ENCODE measurements around the gene R3HDML.

DNA sequence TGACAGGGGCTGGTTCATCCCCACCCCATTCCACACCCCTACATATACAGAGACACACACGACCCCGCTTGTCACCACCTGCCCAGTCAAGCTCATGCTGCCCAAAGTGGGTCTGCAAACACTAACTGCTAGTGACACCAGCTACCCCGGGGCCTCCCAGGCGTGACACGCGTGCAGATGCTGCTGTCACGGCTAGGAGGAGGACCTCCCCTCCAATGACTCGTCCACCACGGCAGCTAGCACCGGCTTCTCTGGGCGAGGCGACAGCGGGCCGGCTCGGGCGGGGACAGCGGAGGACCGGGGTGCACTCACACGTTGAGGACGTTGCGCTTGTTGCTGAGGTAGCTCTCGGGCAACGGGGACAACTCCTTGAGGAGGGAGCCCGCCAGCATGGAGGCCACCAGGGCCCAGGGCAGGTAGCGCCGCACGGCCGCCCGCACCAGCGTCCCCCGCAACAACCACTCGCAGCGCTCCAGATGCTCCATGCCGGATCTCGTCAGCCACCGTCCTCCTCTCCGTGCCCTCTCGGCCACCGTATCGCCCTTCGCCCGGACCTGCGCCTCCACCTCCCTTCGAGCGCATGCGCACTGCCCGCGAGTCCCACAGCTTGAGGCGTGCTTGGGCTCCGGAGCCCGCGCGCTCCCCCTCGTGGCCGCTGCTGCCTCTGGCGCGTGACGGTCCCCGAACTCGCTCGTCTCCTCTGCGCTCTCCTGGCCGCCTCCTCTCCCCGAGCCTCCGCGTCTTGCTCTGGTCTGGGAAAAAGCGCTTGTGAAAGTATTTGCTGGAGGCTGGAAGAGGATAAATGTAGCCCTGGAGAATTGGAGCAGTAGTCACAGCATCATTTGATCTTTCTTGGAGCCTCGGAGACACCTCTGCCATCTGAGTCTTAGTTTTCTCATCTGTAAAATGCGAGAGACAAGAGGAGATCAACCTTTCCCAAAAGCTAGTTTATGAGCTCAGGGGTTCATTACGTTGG is 25.9 kb upstream of the R3HDML start, which contains the start of gene FITM2:
- TF ChIP-seq, protein P1, sequence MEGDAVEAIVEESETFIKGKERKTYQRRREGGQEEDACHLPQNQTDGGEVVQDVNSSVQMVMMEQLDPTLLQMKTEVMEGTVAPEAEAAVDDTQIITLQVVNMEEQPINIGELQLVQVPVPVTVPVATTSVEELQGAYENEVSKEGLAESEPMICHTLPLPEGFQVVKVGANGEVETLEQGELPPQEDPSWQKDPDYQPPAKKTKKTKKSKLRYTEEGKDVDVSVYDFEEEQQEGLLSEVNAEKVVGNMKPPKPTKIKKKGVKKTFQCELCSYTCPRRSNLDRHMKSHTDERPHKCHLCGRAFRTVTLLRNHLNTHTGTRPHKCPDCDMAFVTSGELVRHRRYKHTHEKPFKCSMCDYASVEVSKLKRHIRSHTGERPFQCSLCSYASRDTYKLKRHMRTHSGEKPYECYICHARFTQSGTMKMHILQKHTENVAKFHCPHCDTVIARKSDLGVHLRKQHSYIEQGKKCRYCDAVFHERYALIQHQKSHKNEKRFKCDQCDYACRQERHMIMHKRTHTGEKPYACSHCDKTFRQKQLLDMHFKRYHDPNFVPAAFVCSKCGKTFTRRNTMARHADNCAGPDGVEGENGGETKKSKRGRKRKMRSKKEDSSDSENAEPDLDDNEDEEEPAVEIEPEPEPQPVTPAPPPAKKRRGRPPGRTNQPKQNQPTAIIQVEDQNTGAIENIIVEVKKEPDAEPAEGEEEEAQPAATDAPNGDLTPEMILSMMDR (IDR thresholded peaks at IDR 0.05), result peak; percentile 91 to 99 (median 97)
- peak in 2 of 3 donors; percentile 62 to 64 for TF ChIP-seq POLR2A (IDR thresholded peaks at IDR 0.05)
